LNCaP clone FGC (cell line): Measurements from ENCODE around the gene G6PC2.

Experiments
- DNase-seq: peaks from one replicate; pipeline ENCODE4 v3.0.0-alpha.2; 2011; ENCODE audit warnings: low read depth
- H3K4me3 ChIP-seq: 2 replicates; pipeline ENCODE4 v1.5.1; 2011; ENCODE audit warnings: mild to moderate bottlenecking, low read depth, low read length, control low read depth
- CTCF ChIP-seq: IDR thresholded peaks from 2 replicates; pipeline ENCODE4 v1.5.1; 2012; ENCODE audit warnings: mild to moderate bottlenecking; ENCODE audit not compliant: control insufficient read depth, insufficient read depth; ENCODE audit errors: extremely low read depth

G6PC2 gene

GRCh38 chr2:168894720-168895119 lies 6.4 kb upstream of the G6PC2 start:
- TF ChIP-seq CTCF, result no peak
- no peak for DNase-seq

DNA sequence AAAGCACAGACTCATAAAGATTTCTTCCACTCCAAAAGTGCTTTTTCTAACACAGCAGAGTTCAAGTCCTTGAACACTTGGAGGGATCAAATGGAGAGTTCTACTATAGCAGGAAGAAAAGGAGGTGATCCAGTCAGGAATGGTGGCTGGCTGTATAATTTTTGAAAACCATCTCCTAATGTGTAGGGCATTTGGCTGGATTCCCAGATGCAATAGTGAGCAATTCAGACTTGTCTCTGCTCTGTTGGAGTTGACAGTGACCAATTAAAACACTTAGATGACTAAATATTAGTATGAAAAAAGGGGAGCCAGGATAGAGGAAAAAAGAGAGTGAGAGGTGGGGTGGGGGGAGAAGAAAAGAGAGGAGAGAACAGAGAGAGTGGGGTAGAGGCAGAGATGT lies 5.3 kb upstream of the G6PC2 start:
- no peak for TF ChIP-seq CTCF
- H3K4me3 ChIP-seq, result no peak overlapping the region
- DNase-seq, result no peak

More at GRCh38 chr2:168894720-168895119, 6.4 kb upstream of the G6PC2 start:
- no peak overlapping the region for H3K4me3 ChIP-seq

DNA sequence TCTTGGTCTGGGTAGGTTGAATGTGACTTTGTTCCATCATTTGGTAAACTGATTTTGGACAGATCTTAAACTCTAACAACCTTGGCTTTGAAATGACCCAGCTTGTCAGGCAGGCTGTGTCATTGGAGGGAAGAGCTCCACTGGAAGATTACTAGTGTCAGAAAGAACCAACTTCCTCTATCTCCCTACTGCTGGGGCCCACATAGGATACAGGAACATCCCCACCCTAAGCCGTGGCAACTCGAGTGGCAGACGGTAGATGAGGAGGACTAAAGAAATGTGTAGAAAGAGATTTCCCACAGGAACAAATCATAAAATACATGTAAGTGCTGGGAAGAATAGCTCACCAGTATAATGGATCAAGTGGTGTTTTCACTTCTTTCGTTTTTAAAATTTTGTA lies 4.3 kb upstream of the G6PC2 start:
- DNase-seq, result no peak
- no peak for TF ChIP-seq CTCF

GRCh38 chr2:168897449-168897848 lies 3.6 kb upstream of the G6PC2 start:
- no peak for TF ChIP-seq CTCF
- no peak for DNase-seq
- no peak overlapping the region for H3K4me3 ChIP-seq

More for the DNA sequence above, 4.3 kb upstream of the G6PC2 start:
- no peak overlapping the region for H3K4me3 ChIP-seq

GRCh38 chr2:168903888-168904287 lies 2.8 kb downstream of the G6PC2 start:
- no peak overlapping the region for H3K4me3 ChIP-seq
- DNase-seq, result no peak
- no peak for TF ChIP-seq CTCF

GRCh38 chr2:168904358-168904757 lies 3.3 kb downstream of the G6PC2 start:
- no peak for DNase-seq
- H3K4me3 ChIP-seq, result no peak overlapping the region
- no peak for TF ChIP-seq CTCF

GRCh38 chr2:168907940-168908662 lies 7.0 kb downstream of the G6PC2 start:
- no peak for TF ChIP-seq CTCF
- no peak overlapping the region for H3K4me3 ChIP-seq
- no peak for DNase-seq
